Progenitor cell of endocrine pancreas (in vitro differentiated cells): Measurements from ENCODE around the gene PCP4L1. TPM values are rescaled to one million over a fixed set of nuclear protein-coding genes. Genes with fewer than 3 reads are reported as not detected.

Source experiments
- DNase-seq: peaks from one replicate; pipeline ENCODE4 v3.0.0; 2021; ENCODE audit warnings: low spot score; ENCODE audit not compliant: unreplicated experiment
- H3K27ac Mint-ChIP-seq: 2 replicates; pipeline ENCODE4 v1.8.0; 2021; ENCODE audit warnings: mild to moderate bottlenecking, moderate library complexity, mixed read lengths
- H3K27me3 Mint-ChIP-seq: 2 replicates; pipeline ENCODE4 v1.8.0; 2021; ENCODE audit warnings: mixed read lengths
- H3K36me3 Mint-ChIP-seq: 2 replicates; pipeline ENCODE4 v1.8.0; 2022; ENCODE audit warnings: mixed read lengths; ENCODE audit not compliant: insufficient read depth
- H3K4me1 Mint-ChIP-seq: 2 replicates; pipeline ENCODE4 v1.8.0; 2021; ENCODE audit warnings: low read depth, mixed read lengths
- H3K4me3 Mint-ChIP-seq: 2 replicates; pipeline ENCODE4 v1.8.0; 2021; ENCODE audit warnings: low read depth, mild to moderate bottlenecking, moderate library complexity, mixed read lengths
- H3K9me3 Mint-ChIP-seq: 2 replicates; pipeline ENCODE4 v1.8.0; 2021; ENCODE audit warnings: low read depth, mixed read lengths
- CTCF ChIP-seq: fragments of 200-600 bp; sonication (generic); IDR thresholded peaks from one replicate; pipeline ENCODE4 v1.5.0; 2021; ENCODE audit warnings: antibody characterized with exemption, mild to moderate bottlenecking; ENCODE audit not compliant: unreplicated experiment
- total RNA-seq: library from RNA; stranded (reverse); gene quantifications from 2 replicates; pipeline ENCODE4 v1.2.1, GENCODE V29; 2021

Gene PCP4L1
- total RNA-seq, 1 donor from 2014 or later, result 0.86 TPM

- Mint-ChIP-seq H3K4me3 (no peak overlapping the region), H3K27ac (no peak overlapping the region), H3K36me3 (no peaks in the 10 kb centered on the region), H3K27me3 (no peaks in the 10 kb centered on the region), H3K4me1 (no peaks in the 10 kb centered on the region), H3K9me3 (no peaks in the 10 kb centered on the region)
- DNase-seq, result no peak
- TF ChIP-seq CTCF, result no peak
Measured at GRCh38 chr1:161297415-161297814, 38.9 kb downstream of the PCP4L1 start.

GRCh38 chr1:161298116-161298515 lies 39.6 kb downstream of the PCP4L1 start:
- Mint-ChIP-seq H3K27me3 (no peaks in the 10 kb centered on the region), H3K36me3 (no peaks in the 10 kb centered on the region), H3K4me1 (no peaks in the 10 kb centered on the region), H3K4me3 (no peak overlapping the region), H3K9me3 (no peaks in the 10 kb centered on the region), H3K27ac (no peak overlapping the region)
- DNase-seq, result no peak
- no peak for TF ChIP-seq CTCF

GRCh38 chr1:161299347-161299746 lies 40.8 kb downstream of the PCP4L1 start:
- H3K36me3 Mint-ChIP-seq, result no peaks in the 10 kb centered on the region
- no peaks in the 10 kb centered on the region for H3K9me3 Mint-ChIP-seq
- no peaks in the 10 kb centered on the region for H3K27me3 Mint-ChIP-seq
- no peak for DNase-seq
- no peak overlapping the region for H3K27ac Mint-ChIP-seq
- no peak for TF ChIP-seq CTCF
- H3K4me1 Mint-ChIP-seq, result peaks cover 3% of the 10 kb centered on the region
- H3K4me3 Mint-ChIP-seq, result no peak overlapping the region

- Mint-ChIP-seq H3K27ac (no peak overlapping the region), H3K36me3 (no peaks in the 10 kb centered on the region), H3K27me3 (no peaks in the 10 kb centered on the region), H3K9me3 (no peaks in the 10 kb centered on the region), H3K4me1 (peaks cover 10% of the 10 kb centered on the region), H3K4me3 (no peak overlapping the region)
- DNase-seq, result no peak
- no peak for TF ChIP-seq CTCF
Measured at GRCh38 chr1:161300478-161300877, 41.9 kb downstream of the PCP4L1 start.

- no peak for TF ChIP-seq CTCF
- no peak for DNase-seq
- H3K27me3 Mint-ChIP-seq, result peaks cover 12% of the 10 kb centered on the region
- peaks cover 16% of the 10 kb centered on the region for H3K4me1 Mint-ChIP-seq
- no peaks in the 10 kb centered on the region for H3K36me3 Mint-ChIP-seq
- H3K9me3 Mint-ChIP-seq, result no peaks in the 10 kb centered on the region
- no peak overlapping the region for H3K27ac Mint-ChIP-seq
- H3K4me3 Mint-ChIP-seq, result peak overlapping the region; percentile 97
Measured at GRCh38 chr1:161304927-161305866, 46.7 kb downstream of the PCP4L1 start.
